ENCODE results near the gene ISCA2. TPM values are rescaled to one million over a fixed set of nuclear protein-coding genes. Genes with fewer than 3 reads are reported as not detected.

ISCA2 gene
- total and polyA plus RNA-seq, 9 of the 15 experiments (the other 6 are each of a cell fraction or from before 2014, with no cell fraction given), result 5.0 to 36.7 (median 18.1) TPM

DNA sequence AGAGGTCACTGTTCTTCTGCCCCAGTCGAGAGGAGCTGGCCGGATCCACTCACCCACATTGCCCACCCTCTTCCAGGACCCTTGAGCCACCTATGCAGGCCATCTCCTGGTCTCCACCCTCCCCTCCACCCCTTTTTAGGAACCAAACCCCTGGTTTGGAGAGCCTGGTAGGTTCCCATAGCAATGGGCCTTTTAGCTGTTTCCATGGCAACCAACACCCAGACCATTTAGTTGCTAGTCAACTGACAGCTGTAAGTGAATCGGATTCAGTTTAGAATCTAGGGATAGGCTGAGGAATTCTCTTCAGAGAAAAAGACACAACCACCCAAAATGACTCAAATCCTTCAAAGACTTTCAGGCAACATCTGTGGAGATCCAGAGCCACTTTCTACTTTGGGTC lies 17.0 kb upstream of the ISCA2 start:
- H3K27me3 ChIP-seq (ENCODE audit: control insufficient read depth in 2 of 2, insufficient read depth in 2 of 2, low read length in 2 of 2), result no peaks in the 10 kb centered on the region
- no peak for FAIRE-seq
- in situ Hi-C loops (cut with MboI) (loop anchor here (10.0 kb wide), 1 partner anchor 112 kb away; no protein-coding TSS in a partner anchor), intact Hi-C loops (cut with micrococcal nuclease) (no loop called here)
- ChIA-PET CTCF (ENCODE audit: low intra/inter-chr PET ratio) (no interaction called here), POLR2A (no interaction called here)
- H3K9ac ChIP-seq (ENCODE audit: insufficient read depth in 1 of 2, low read depth in 2 of 2, low read length in 2 of 2), result no peak overlapping the region
- H3K4me2 ChIP-seq (ENCODE audit: insufficient read depth, low read length), result no peak overlapping the region
- ATAC-seq, result no peak
- no TSS peak for BruUV-seq (replicated peaks)
- H3K4me1 ChIP-seq (replicated peaks in 1 of 2; ENCODE audit: control insufficient read depth in 2 of 2, insufficient read depth in 2 of 2, low read length in 2 of 2), result no peaks in the 10 kb centered on the region
- peak; percentile 88 for TF ChIP-seq RFX1 (IDR thresholded peaks at IDR 0.05)
- TF ChIP-seq BRD4 (IDR thresholded peaks at IDR 0.05), result no peak
- DNase-seq (ENCODE audit: extremely low read depth in 1 of 4, low spot score in 3 of 4), result no peak
- no peaks in the 10 kb centered on the region for H3K9me3 ChIP-seq (replicated peaks; ENCODE audit: control insufficient read depth, insufficient read depth, low read depth, low read length)
- no peaks in the 10 kb centered on the region for H3K79me2 ChIP-seq (ENCODE audit: control insufficient read depth, insufficient read depth, low read length)
- no peaks in the 10 kb centered on the region for H3K9me1 ChIP-seq (ENCODE audit: control insufficient read depth, insufficient read depth, low read length)
- H3K4me3 ChIP-seq, result no peak overlapping the region
- H3K36me3 ChIP-seq (ENCODE audit: control insufficient read depth, insufficient read depth, low read length), result no peaks in the 10 kb centered on the region
- WGBS (ENCODE audit: insufficient coverage, low coverage, missing lambda C conversion rate), result 10% methylated on average over 3 of the region's 3 CpGs
- no peak overlapping the region for H3K27ac ChIP-seq (ENCODE audit: extremely low read depth, low read depth, low read length)
- no peaks in the 10 kb centered on the region; the same call in 1 of the 2 replicates for H4K20me1 ChIP-seq (replicated peaks; ENCODE audit: control insufficient read depth, insufficient read depth, low read length)
- H2AFZ ChIP-seq (ENCODE audit: low read depth, low read length), result no peak overlapping the region

DNA sequence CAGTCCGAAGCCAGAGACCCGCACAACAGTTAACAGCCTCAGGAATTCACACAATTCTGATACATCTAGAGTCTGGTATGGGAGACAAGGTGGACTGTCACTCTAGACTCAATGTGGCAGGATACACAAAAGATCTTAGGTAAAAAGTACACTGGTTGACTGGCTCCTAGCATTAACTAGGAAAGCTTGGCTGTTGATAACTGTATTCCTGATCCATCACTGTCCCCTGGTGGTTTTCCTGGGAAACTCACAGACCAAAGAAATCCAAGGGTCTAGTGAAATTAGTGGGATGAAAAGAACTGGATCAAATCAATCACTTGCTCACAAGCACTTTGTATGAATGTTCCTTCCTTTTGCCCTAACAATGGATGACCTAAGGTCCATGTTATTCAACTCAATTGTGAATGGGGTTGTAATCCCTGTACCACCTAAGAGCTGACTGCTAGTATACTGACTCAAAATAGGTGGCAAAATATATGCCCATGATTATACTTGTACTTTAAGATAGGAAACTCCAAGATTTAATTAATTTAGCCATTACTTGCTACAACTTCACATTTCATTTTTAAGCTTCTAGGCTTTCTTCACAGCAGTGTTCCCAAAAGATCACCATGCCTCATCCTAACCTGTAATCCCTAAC lies 14.4 kb upstream of the ISCA2 start:
- CTCF ChIA-PET (ENCODE audit: low intra/inter-chr PET ratio), result interaction anchor here (1.5 kb wide), 1 partner anchor 117 kb away, joined by 6 read pairs; no protein-coding TSS in a partner anchor
- Histone ChIP-seq H2AFZ (ENCODE audit: low read depth, low read length) (no peak overlapping the region), H3K27ac (ENCODE audit: extremely low read depth, low read depth, low read length) (no peak overlapping the region), H3K27me3 (ENCODE audit: control insufficient read depth in 2 of 2, insufficient read depth in 2 of 2, low read length in 2 of 2) (no peaks in the 10 kb centered on the region), H3K4me2 (ENCODE audit: insufficient read depth, low read length) (no peak overlapping the region), H3K9ac (ENCODE audit: insufficient read depth in 1 of 2, low read depth in 2 of 2, low read length in 2 of 2) (no peak overlapping the region), H3K36me3 (ENCODE audit: control insufficient read depth, insufficient read depth, low read length) (no peaks in the 10 kb centered on the region), H4K20me1 (replicated peaks; ENCODE audit: control insufficient read depth, insufficient read depth, low read length) (no peaks in the 10 kb centered on the region; the same call in 1 of the 2 replicates), H3K9me1 (ENCODE audit: control insufficient read depth, insufficient read depth, low read length) (no peaks in the 10 kb centered on the region), H3K79me2 (ENCODE audit: control insufficient read depth, insufficient read depth, low read length) (no peaks in the 10 kb centered on the region), H3K4me3 (no peak overlapping the region), H3K4me1 (replicated peaks in 1 of 2; ENCODE audit: control insufficient read depth in 2 of 2, insufficient read depth in 2 of 2, low read length in 2 of 2) (no peaks in the 10 kb centered on the region), H3K9me3 (replicated peaks; ENCODE audit: control insufficient read depth, insufficient read depth, low read depth, low read length) (no peaks in the 10 kb centered on the region)
- intact Hi-C loops (cut with micrococcal nuclease), result loop anchor here (1.0 kb wide), 1 partner anchor 117 kb away; no protein-coding TSS in a partner anchor
- no TSS peak for BruUV-seq (replicated peaks)
- DNase-seq (ENCODE audit: extremely low read depth in 1 of 4, low spot score in 3 of 4), result peak in 1 of 4 experiments; percentile 13
- no peak for FAIRE-seq
- WGBS (ENCODE audit: insufficient coverage, low coverage, missing lambda C conversion rate), result 65% methylated on average over 2 of the region's 2 CpGs
- ATAC-seq, result no peak
- in situ Hi-C loops (cut with MboI), result loop anchor here (10.0 kb wide), 1 partner anchor 114 kb away; no protein-coding TSS in a partner anchor
- POLR2A ChIA-PET, result interaction anchor here (1.1 kb wide), 1 partner anchor 14 kb away, joined by 4 read pairs; the partner anchor contains the start of genes ISCA2 and NPC2
- no peak for TF ChIP-seq NCOA4 (IDR thresholded peaks at IDR 0.05; ENCODE audit: partially characterized antibody)
- TF ChIP-seq, protein P1, sequence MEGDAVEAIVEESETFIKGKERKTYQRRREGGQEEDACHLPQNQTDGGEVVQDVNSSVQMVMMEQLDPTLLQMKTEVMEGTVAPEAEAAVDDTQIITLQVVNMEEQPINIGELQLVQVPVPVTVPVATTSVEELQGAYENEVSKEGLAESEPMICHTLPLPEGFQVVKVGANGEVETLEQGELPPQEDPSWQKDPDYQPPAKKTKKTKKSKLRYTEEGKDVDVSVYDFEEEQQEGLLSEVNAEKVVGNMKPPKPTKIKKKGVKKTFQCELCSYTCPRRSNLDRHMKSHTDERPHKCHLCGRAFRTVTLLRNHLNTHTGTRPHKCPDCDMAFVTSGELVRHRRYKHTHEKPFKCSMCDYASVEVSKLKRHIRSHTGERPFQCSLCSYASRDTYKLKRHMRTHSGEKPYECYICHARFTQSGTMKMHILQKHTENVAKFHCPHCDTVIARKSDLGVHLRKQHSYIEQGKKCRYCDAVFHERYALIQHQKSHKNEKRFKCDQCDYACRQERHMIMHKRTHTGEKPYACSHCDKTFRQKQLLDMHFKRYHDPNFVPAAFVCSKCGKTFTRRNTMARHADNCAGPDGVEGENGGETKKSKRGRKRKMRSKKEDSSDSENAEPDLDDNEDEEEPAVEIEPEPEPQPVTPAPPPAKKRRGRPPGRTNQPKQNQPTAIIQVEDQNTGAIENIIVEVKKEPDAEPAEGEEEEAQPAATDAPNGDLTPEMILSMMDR (IDR thresholded peaks at IDR 0.05 in 2 of 3, conservative IDR thresholded peaks at IDR 0.05 in 1 of 3; ENCODE audit: insufficient read depth in 2 of 3, low read depth in 1 of 3, low read length in 3 of 3), result peak; percentile 46 to 70 (median 56)
- TF ChIP-seq, protein P2, sequence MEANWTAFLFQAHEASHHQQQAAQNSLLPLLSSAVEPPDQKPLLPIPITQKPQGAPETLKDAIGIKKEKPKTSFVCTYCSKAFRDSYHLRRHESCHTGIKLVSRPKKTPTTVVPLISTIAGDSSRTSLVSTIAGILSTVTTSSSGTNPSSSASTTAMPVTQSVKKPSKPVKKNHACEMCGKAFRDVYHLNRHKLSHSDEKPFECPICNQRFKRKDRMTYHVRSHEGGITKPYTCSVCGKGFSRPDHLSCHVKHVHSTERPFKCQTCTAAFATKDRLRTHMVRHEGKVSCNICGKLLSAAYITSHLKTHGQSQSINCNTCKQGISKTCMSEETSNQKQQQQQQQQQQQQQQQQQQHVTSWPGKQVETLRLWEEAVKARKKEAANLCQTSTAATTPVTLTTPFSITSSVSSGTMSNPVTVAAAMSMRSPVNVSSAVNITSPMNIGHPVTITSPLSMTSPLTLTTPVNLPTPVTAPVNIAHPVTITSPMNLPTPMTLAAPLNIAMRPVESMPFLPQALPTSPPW (CRISPR knock-in tag; IDR thresholded peaks at IDR 0.05), result no peak

Measured in K562 (cell line).